Erythroblast (primary cell): ENCODE results near the gene AP1G2.
A peak's percentile ranks its signal among the peaks of the same experiment; 100 is the strongest.

Experiments used
- GATA1 ChIP-seq: IDR thresholded peaks from 2 replicates; pipeline ENCODE4 v1.6.1; 2011; ENCODE audit warnings: low read depth, mild to moderate bottlenecking, control low read depth, low read length, moderate library complexity
- POLR2A ChIP-seq: IDR thresholded peaks from 2 replicates; pipeline ENCODE4 v1.6.1; 2011; ENCODE audit warnings: mild to moderate bottlenecking, low read length

- TF ChIP-seq POLR2A (peak; percentile 21), GATA1 (no peak)
Measured at GRCh38 chr14:23551266-23552028, 16.1 kb downstream of the AP1G2 start, which contains the start of gene ZFHX2.
